Natural killer cell (primary cell): ENCODE data around the gene ANXA1. TPM values are rescaled to one million over a fixed set of nuclear protein-coding genes. Genes with fewer than 3 reads are reported as not detected.

Experiments
- ATAC-seq, 3 donors: fragments of 150-1000 bp in 2 of 3; fragments of 200-7000 bp in 1 of 3; cut with Tn5 transposase; 1 replicate in 1 of 3; 2 replicates in 2 of 3; pipeline ENCODE4 v1.10.0; 2021; ENCODE audit warnings: mild to moderate bottlenecking in 2 of 3, moderate library complexity in 2 of 3
- DNase-seq, 2 donors: peaks; one replicate each; pipeline versions ENCODE4 v3.0.0 to v3.0.0-alpha.2; 2013 to 2021; ENCODE audit warnings: mixed read lengths in 1 of 2
- H3K27ac ChIP-seq: one replicate; pipeline ENCODE4 v1.5.1; 2013; ENCODE audit warnings: mild to moderate bottlenecking, low read length
- H3K27me3 ChIP-seq: one replicate; pipeline ENCODE4 v1.6.1; 2013; ENCODE audit warnings: low read length; ENCODE audit not compliant: control insufficient read depth, insufficient read depth
- H3K36me3 ChIP-seq: one replicate; pipeline ENCODE4 v1.6.1; 2013; ENCODE audit warnings: low read length; ENCODE audit not compliant: control insufficient read depth, insufficient read depth
- H3K4me1 ChIP-seq: one replicate; pipeline ENCODE4 v1.6.1; 2013; ENCODE audit warnings: low read length; ENCODE audit not compliant: control insufficient read depth, insufficient read depth
- H3K4me3 ChIP-seq: one replicate; pipeline ENCODE4 v1.5.1; 2013; ENCODE audit warnings: low read length
- H3K9me3 ChIP-seq: one replicate; pipeline ENCODE4 v1.6.1; 2013; ENCODE audit warnings: low read length; ENCODE audit not compliant: control insufficient read depth, insufficient read depth
- H3K27ac Mint-ChIP-seq, 2 donors: one replicate each; pipeline ENCODE4 v1.8.0; 2022; ENCODE audit warnings: mild to moderate bottlenecking in 2 of 2, mixed read lengths in 2 of 2, moderate library complexity in 1 of 2
- H3K27me3 Mint-ChIP-seq, 2 donors: one replicate each; pipeline ENCODE4 v1.8.0; 2022; ENCODE audit warnings: low read depth in 2 of 2, mixed read lengths in 2 of 2
- H3K36me3 Mint-ChIP-seq: one replicate; pipeline ENCODE4 v1.8.0; 2022; ENCODE audit warnings: mixed read lengths
- H3K4me1 Mint-ChIP-seq, 2 donors: one replicate each; pipeline ENCODE4 v1.8.0; 2022; ENCODE audit warnings: mixed read lengths in 2 of 2
- H3K4me3 Mint-ChIP-seq: one replicate; pipeline ENCODE4 v1.8.0; 2022; ENCODE audit warnings: mild to moderate bottlenecking, moderate library complexity, mixed read lengths
- H3K9me3 Mint-ChIP-seq, 2 donors: one replicate each; pipeline ENCODE4 v1.8.0; 2022; ENCODE audit warnings: mixed read lengths in 2 of 2
- CTCF ChIP-seq: fragments of 200-600 bp; IDR thresholded peaks from one replicate; pipeline ENCODE4 v1.8.0; 2022; ENCODE audit warnings: antibody characterized with exemption
- WGBS: methylation state at CpG from one replicate; pipeline ENCODE4 v1.1.7; 2013; ENCODE audit warnings: missing lambda C conversion rate; ENCODE audit not compliant: insufficient coverage; 5-methylcytosine and 5-hydroxymethylcytosine counted together
- intact Hi-C: fragments of 100-400 bp; cut with micrococcal nuclease; formaldehyde crosslinking; loops from one replicate; pipeline ENCODE4 v1.14.2; 2022
- total RNA-seq, 4 donors: library from RNA; stranded (reverse); fragments of 120-200 nt in 1 of 4; gene quantifications; one replicate each; pipeline versions ENCODE4 v1.2.3 to v1.2.4, GENCODE V29; 2013 to 2022

Gene ANXA1
- total RNA-seq, 3 donors from 2014 or later (not counting 1 experiment from before 2014, with no cell fraction given) = 362 to 1,065 (median 419) TPM

GRCh38 chr9:73141282-73141681 is 10.4 kb upstream of the ANXA1 start:
- H3K36me3 Mint-ChIP-seq = no peaks in the 10 kb centered on the region
- Histone ChIP-seq H3K36me3 (no peaks in the 10 kb centered on the region), H3K4me3 (no peak overlapping the region), H3K4me1 (no peaks in the 10 kb centered on the region), H3K9me3 (no peaks in the 10 kb centered on the region), H3K27ac (no peak overlapping the region), H3K27me3 (no peaks in the 10 kb centered on the region)
- H3K27ac Mint-ChIP-seq = no peak overlapping the region
- no peak for DNase-seq
- intact Hi-C loops = no loop called here
- H3K4me1 Mint-ChIP-seq = peaks cover 5 to 9% of the 10 kb centered on the region in 2 donors
- TF ChIP-seq CTCF = no peak
- no peaks in the 10 kb centered on the region for H3K9me3 Mint-ChIP-seq
- H3K4me3 Mint-ChIP-seq = no peak overlapping the region
- WGBS = 100% methylated on average over 1 of the region's 1 CpG
- no peak for ATAC-seq
- H3K27me3 Mint-ChIP-seq = no peaks in the 10 kb centered on the region

GRCh38 chr9:73143711-73144328 is 7.8 kb upstream of the ANXA1 start:
- no peaks in the 10 kb centered on the region for H3K27me3 ChIP-seq
- H3K36me3 Mint-ChIP-seq = no peaks in the 10 kb centered on the region
- no peak overlapping the region for H3K4me3 Mint-ChIP-seq
- H3K27ac Mint-ChIP-seq = peak overlapping the region in 1 of 2 donors; percentile 10
- no peak for ATAC-seq
- DNase-seq = no peak
- no peaks in the 10 kb centered on the region for H3K9me3 ChIP-seq
- intact Hi-C loops = no loop called here
- TF ChIP-seq CTCF = no peak
- H3K27me3 Mint-ChIP-seq = no peaks in the 10 kb centered on the region
- H3K27ac ChIP-seq = no peak overlapping the region
- no peak overlapping the region for H3K4me3 ChIP-seq
- H3K9me3 Mint-ChIP-seq = no peaks in the 10 kb centered on the region
- peaks cover 15 to 23% of the 10 kb centered on the region in 2 donors for H3K4me1 Mint-ChIP-seq
- no peaks in the 10 kb centered on the region for H3K4me1 ChIP-seq
- no peaks in the 10 kb centered on the region for H3K36me3 ChIP-seq
- WGBS = 6% methylated on average over 1 of the region's 2 CpGs

GRCh38 chr9:73146111-73146815 is 5.4 kb upstream of the ANXA1 start:
- 92% methylated on average over 2 of the region's 2 CpGs for WGBS
- no peak overlapping the region for H3K27ac Mint-ChIP-seq
- H3K27ac ChIP-seq = no peak overlapping the region

More at GRCh38 chr9:73146111-73146815, 5.4 kb upstream of the ANXA1 start:
- intact Hi-C loops = no loop called here
- Mint-ChIP-seq H3K4me1 (peaks cover 26 to 32% of the 10 kb centered on the region in 2 donors), H3K36me3 (no peaks in the 10 kb centered on the region), H3K9me3 (no peaks in the 10 kb centered on the region), H3K27me3 (no peaks in the 10 kb centered on the region), H3K4me3 (no peak overlapping the region)
- H3K9me3 ChIP-seq = no peaks in the 10 kb centered on the region
- no peak for DNase-seq
- H3K27me3 ChIP-seq = no peaks in the 10 kb centered on the region
- peaks cover 4% of the 10 kb centered on the region for H3K4me1 ChIP-seq
- H3K4me3 ChIP-seq = no peak overlapping the region
- H3K36me3 ChIP-seq = no peaks in the 10 kb centered on the region
- no peak for ATAC-seq
- no peak for TF ChIP-seq CTCF
